H4 (cell line): ENCODE results near the gene NR1H3. TPM values are rescaled to one million over a fixed set of nuclear protein-coding genes. Genes with fewer than 3 reads are reported as not detected.

ENCODE experiments used
- DNase-seq: peaks from one replicate; pipeline ENCODE4 v3.0.0-alpha.2; 2015; ENCODE audit warnings: low spot score
- total RNA-seq: library from RNA; depleted of rRNA; stranded (reverse); fragments of >200 nt; shearing (Covaris generic); gene quantifications from 2 replicates; pipeline ENCODE4 v1.2.3, GENCODE V29; 2014

The NR1H3 gene
- total RNA-seq, 1 experiment from 2014 or later, result 15.7 TPM

DNA sequence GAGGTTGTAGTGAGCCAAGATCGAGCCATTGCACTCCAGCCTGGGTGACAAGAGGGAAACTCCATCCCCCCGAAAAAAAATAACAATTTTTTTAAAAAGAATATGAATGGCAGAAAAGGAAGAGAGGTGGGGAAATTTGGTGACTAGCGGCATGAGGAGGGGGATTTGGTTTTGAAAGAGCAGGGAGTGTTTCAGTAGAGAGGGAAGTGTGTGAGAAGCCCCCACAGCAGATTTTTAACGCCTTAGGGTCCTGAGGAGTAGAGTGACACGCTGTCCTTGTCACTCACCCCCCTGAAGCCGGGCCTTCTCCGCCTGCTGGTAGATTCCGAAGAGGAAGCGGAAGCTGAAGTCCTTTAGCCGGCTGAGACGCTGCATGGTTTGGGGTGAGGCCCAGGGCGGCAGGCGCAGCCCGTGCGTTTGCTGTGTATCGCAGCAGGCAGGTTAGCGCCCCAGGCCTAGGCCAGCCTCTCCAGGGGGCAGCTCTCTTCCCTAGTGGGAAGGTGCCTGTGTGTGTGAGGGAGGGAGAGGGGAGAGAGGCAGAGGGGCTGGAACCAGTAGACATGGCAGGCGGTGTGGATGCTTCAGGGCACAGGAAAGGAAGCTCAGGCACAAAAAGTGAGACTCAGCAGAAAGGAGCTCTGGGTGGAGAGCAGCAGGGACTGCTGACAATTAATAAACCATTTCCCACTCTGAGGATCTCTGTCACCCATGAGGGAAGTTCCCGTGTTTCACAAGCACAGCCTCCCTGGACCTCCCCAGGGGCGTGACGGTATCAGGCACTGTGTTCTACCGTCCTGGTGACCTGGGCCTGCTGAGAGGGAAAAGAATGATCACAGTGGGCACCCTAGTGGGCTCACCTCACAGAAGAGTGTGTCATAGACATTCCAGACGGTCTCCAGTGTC is 13.1 kb upstream of the NR1H3 start:
- no peak for DNase-seq

DNA sequence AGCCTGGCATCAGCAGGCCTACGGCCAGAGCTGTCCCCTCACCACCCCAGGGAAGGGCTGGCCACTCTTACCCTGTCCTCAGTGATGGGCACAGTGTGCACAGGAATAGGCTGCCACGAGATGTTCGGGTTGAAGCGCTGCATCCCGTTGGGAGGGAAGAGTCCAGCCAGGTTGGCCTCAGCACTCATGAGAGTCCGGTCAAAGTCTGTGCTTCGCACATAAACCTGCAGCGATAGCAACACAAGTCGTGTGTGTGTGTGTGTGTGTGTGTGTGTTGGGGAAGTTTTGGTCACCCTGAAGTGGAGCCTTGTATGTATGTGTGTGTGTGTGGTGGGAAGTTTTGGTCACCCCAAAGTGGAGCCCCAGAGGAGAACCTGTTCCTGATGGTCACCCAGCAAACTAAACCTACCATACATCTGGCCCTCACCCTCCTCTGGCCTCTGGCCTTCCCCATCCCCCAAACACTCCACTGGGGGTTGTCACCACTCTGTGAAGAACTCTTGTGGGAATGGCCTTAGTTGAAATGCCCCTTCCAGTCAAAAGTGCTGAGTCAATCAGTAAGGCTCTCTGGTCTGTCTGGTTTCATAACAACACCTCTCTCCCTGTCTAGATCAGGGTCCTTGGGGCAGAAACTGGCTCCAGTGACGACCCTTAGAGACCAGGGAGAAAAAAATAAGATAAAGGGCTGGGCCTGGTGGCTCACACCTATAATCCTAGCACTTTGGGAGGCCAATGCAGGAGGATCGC is 12.0 kb upstream of the NR1H3 start:
- DNase-seq, result no peak

GRCh38 chr11:47247502-47247901 is 10.3 kb upstream of the NR1H3 start:
- no peak for DNase-seq

DNA sequence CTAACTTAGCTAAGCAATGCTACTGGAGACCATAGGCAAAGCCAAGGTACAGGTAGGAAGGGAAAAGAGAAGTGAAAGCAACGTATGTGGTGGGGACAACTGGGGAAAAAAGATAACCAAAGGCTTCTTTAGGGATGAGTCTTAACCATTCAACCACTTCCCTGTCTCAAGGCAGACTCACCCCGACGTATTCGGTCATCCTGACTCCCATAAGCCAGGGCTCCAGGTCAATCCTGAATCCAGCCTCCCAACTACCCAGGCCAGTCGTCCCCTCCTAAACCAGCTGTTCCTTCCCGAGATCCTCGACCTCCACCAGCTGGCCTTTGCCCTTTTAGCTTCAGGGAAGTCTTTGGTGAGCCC is 9.5 kb upstream of the NR1H3 start:
- DNase-seq, result no peak

DNA sequence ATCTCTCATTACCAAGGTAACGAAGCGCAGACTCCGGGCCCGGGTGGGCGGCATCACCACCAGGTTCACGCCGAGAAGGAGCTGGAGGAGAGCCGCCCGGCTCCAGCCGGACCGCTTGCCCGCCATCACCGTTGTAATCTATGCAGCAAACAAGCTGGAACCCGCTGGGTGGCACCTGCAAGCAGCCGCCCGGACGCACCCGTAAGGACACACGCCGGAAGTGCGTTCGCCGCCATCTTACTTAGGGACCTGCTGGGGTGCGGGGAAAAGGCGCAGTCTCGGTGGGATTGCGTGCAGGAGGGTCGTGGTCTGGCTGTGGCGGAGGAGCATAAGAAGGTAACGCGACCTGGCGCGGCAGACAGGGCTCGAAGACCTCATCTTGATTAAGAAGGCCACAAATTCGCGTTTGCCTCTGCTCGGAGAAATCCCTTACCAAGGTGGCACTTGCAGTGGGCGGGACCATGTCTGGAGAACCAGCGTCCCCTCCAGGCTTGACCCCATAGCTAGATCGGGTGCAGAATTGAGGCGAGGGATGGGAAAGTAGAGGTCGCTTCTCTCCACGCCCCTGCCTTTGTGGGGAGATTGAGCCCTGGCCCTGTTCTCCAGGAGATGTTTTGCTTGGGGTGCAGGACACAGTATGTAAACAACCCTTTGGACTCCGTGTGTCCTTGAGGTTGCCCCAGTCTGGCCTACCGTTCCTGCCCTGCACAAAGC is 9.0 kb upstream of the NR1H3 start, which contains the start of gene ACP2:
TSS of gene ACP2 (minus strand) at position 151 of the 714 bp plus-strand sequence. CDS start at position 126, 25 bp downstream.
- DNase-seq, result peak; percentile 72

DNA sequence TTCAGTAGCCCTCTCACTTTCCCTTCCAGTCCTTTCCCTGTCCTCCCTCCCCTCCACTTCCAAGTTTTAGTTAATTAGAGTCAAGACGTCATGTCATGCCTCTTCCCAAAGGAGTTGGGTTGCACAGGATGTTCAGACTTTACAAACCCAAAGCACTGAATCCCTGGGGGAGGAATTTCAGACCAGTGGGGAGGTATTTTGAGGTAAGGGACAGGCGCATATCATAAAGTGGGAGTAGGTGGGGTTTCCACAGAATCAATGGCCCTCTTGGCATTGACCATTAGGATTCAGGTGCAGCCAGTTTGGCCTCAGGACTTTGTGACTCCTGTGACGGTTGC is 8.4 kb upstream of the NR1H3 start:
- no peak for DNase-seq

- DNase-seq, result no peak
Observed at GRCh38 chr11:47251751-47252150, 6.0 kb upstream of the NR1H3 start.

GRCh38 chr11:47253660-47254059 is 4.1 kb upstream of the NR1H3 start:
- no peak for DNase-seq

- no peak for DNase-seq
Observed at GRCh38 chr11:47254386-47254785, 3.4 kb upstream of the NR1H3 start.

GRCh38 chr11:47256374-47256773 is 1.4 kb upstream of the NR1H3 start:
- no peak for DNase-seq

GRCh38 chr11:47257177-47257516 is 649 bp upstream of the NR1H3 start:
- DNase-seq, result no peak

GRCh38 chr11:47258317-47258902 is 614 bp downstream of the NR1H3 start:
- no peak for DNase-seq

DNA sequence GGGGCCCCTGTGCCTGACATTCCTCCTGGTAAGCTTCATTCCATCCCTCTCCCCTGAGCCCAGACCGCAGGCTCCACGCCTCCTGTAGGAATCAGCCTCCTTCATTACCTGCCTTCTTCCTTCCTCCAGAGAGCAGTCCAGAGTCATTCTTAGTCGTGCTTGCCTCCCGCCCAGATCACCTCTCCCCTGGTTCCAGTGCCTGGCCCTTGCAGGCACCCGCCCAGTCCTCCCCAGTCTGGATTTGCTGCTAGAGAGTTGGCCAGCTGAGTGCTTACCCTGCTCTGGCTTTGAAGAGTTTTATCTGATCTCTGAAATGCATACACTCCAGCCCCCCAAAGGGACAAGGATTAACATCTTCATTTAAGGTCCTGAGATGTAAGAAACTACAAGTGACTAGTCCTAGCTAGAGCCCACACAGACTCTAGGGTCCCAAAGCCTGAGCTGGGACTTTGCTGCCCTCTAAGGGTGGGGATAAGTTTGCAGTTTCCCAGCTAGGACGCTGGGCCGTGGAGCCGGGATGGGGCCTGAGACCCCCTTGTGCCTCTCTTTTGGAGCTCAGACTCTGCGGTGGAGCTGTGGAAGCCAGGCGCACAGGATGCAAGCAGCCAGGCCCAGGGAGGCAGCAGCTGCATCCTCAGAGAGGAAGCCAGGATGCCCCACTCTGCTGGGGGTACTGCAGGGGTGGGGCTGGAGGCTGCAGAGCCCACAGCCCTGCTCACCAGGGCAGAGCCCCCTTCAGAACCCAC is 1.6 kb downstream of the NR1H3 start:
- DNase-seq, result peak; percentile 27

GRCh38 chr11:47260366-47260765 is 2.6 kb downstream of the NR1H3 start:
- no peak for DNase-seq

DNA sequence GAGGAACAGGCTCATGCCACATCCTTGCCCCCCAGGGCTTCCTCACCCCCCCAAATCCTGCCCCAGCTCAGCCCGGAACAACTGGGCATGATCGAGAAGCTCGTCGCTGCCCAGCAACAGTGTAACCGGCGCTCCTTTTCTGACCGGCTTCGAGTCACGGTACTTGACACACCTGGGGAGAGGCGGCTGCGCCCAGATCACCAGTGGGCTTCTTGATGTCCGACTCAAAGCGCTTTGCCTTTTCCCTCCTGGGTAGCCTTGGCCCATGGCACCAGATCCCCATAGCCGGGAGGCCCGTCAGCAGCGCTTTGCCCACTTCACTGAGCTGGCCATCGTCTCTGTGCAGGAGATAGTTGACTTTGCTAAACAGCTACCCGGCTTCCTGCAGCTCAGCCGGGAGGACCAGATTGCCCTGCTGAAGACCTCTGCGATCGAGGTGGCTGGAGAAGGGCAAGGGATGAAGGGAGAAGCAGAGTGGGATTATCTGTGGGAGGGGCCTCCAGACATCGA is 3.5 kb downstream of the NR1H3 start:
- no peak for DNase-seq

DNA sequence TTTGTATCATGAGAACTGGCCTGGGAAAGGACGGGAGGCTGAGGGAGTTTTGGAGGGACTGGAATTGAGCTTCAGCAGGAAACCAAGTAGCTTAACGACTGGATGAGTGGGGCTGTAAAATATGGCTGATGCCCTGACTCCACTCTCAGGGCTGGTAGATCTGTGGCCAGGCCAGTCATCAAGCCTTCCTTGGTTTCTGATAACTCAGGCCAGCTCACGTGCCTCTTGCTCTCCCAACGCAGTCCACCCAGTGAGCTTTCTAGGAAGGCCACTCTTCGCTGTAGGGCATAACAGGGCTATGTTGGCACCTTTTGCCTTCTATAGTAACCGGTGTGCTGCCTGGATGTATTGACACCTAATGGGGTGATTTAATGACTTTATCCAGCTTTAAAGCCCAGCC is 6.3 kb downstream of the NR1H3 start:
- DNase-seq, result no peak

DNA sequence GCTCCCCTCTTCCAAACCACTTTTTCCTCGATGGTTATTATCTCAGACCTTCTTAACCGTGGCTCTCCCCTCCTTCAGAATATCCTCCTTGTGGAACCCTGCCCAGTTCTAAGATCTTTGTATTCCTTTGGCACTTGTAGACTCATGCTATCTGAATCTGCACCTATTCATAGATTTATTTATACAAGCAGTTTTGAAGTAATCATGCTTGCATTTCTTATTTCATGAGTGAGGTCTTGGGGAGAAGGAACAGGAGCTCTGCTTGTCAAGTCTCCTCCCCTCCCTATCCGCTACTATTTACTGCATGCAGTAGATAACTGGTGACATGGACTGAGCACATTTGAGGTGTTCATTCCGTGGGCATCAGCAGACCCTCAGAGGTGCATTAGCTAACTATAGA is 6.7 kb downstream of the NR1H3 start:
- DNase-seq, result no peak

GRCh38 chr11:47267876-47268275 is 10.1 kb downstream of the NR1H3 start:
- no peak for DNase-seq

GRCh38 chr11:47268448-47269001 is 10.7 kb downstream of the NR1H3 start:
- no peak for DNase-seq

DNA sequence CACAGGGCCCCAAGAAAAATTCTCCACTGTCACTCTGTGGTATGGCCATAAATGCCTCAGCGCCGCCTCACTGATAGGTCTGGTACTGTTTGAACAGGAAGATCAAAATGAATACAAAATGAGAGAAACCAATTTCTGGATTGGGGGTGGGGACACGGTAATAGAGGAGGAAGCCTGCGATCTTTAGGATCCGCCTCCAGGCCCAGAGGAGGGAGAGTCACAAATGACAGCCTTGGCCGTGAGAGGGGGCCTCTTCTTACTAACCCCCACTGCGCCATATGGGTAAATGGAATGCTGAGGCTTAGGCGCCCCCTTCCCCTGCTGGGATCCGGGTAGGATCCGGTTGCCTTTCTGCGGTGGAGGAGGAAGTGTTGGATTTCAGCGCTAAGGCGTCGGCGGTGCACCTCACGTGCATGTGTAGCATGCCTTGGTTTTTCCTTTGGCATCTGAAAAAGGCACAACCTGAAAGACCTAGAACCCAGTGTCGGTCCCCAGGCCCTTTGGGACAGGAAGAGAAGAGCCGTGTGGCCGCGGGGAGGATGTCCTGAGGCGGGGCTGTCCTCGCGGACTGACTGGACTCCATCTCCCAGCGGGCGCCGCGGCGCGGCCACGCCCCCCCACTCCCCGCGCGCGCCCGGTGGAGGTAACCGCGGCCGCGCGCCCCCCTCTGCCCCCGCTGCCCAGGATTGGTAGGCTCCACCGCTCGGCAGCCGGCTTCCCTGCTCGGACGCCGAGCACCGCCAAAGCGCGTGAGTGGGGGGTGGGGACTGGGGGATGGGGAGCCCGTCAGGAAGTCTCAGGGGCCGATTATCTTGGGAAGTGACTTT is 11.4 kb downstream of the NR1H3 start:
- DNase-seq, result peak; percentile 79
